WTC11 (cell line): ENCODE measurements around the gene RAPGEF2. TPM values are rescaled to one million over a fixed set of nuclear protein-coding genes. Genes with fewer than 3 reads are reported as not detected.

Experiments used
- ATAC-seq: fragments of 200-7000 bp; cut with Tn5 transposase; 2 replicates; pipeline ENCODE4 v1.10.0; 2021; ENCODE audit warnings: mild to moderate bottlenecking, moderate library complexity
- CTCF ChIA-PET: fragments of 300-600 bp; sonication (Branson Sonifier 250); formaldehyde crosslinking; loops from one replicate; lab custom pipeline; 2021; ENCODE audit warnings: antibody characterized with exemption; lab: Charles Lee
- POLR2A ChIA-PET: fragments of 350-600 bp; sonication (Branson Sonifier 250); formaldehyde crosslinking; loops from one replicate; lab custom pipeline; 2021; ENCODE audit warnings: antibody characterized with exemption; lab: Charles Lee
- DNase-seq: peaks from one replicate; pipeline ENCODE4 v3.0.0; 2021; ENCODE audit warnings: low spot score
- H3K27ac Mint-ChIP-seq: 2 replicates; pipeline ENCODE4 v1.8.0; 2021; ENCODE audit warnings: mixed read lengths
- H3K27me3 Mint-ChIP-seq: 2 replicates; pipeline ENCODE4 v1.8.0; 2021; ENCODE audit warnings: low read depth, mild to moderate bottlenecking, moderate library complexity, mixed read lengths
- H3K36me3 Mint-ChIP-seq: 2 replicates; pipeline ENCODE4 v1.8.0; 2021; ENCODE audit warnings: mixed read lengths
- H3K4me1 Mint-ChIP-seq: 2 replicates; pipeline ENCODE4 v1.8.0; 2022; ENCODE audit warnings: mixed read lengths
- H3K4me3 Mint-ChIP-seq: 2 replicates; pipeline ENCODE4 v1.8.0; 2021; ENCODE audit warnings: mild to moderate bottlenecking, moderate library complexity, mixed read lengths
- H3K9me3 Mint-ChIP-seq: 2 replicates; pipeline ENCODE4 v1.8.0; 2021; ENCODE audit warnings: mixed read lengths
- CREM ChIP-seq: sonication (generic); formaldehyde crosslinking; IDR thresholded peaks from 2 replicates; pipeline ENCODE4 v1.8.1; 2022; ENCODE audit warnings: mild to moderate bottlenecking, missing genetic modification reagents, moderate library complexity
- ESRRA ChIP-seq: sonication (generic); formaldehyde crosslinking; IDR thresholded peaks from 2 replicates; pipeline ENCODE4 v1.8.1; 2022; ENCODE audit warnings: mild to moderate bottlenecking, missing genetic modification reagents, borderline replicate concordance
- GRHL2 ChIP-seq: fragments of 250-450 bp; sonication (Bioruptor Pico); IDR thresholded peaks from 2 replicates; pipeline ENCODE4 v1.8.0; 2022; ENCODE audit warnings: mild to moderate bottlenecking, moderate library complexity; ENCODE audit not compliant: insufficient replicate concordance, severe bottlenecking
- IRF2 ChIP-seq: sonication (generic); formaldehyde crosslinking; IDR thresholded peaks from 2 replicates; pipeline ENCODE4 v1.8.0; 2022; ENCODE audit warnings: low read depth, missing genetic modification reagents, borderline replicate concordance
- MYBL2 ChIP-seq: sonication (generic); formaldehyde crosslinking; IDR thresholded peaks from 2 replicates; pipeline ENCODE4 v1.8.1; 2023; ENCODE audit warnings: mild to moderate bottlenecking, moderate library complexity, missing genetic modification reagents
- NFYB ChIP-seq: sonication (generic); formaldehyde crosslinking; conservative IDR thresholded peaks from 2 replicates; pipeline ENCODE4 v1.8.0; 2022; ENCODE audit warnings: low read depth, missing genetic modification reagents
- TEAD1 ChIP-seq: sonication (generic); formaldehyde crosslinking; IDR thresholded peaks from 2 replicates; pipeline ENCODE4 v1.8.0; 2022; ENCODE audit warnings: mild to moderate bottlenecking, missing genetic modification reagents
- ZNF396 ChIP-seq: fragments of 250-450 bp; sonication (Bioruptor Pico); IDR thresholded peaks from 2 replicates; pipeline ENCODE4 v1.8.0; 2021; ENCODE audit warnings: mild to moderate bottlenecking, moderate library complexity, borderline replicate concordance
- ZNF416 ChIP-seq: fragments of 250-450 bp; sonication (Bioruptor Pico); IDR thresholded peaks from 2 replicates; pipeline ENCODE4 v1.9.0; 2021; ENCODE audit warnings: mild to moderate bottlenecking, inconsistent platforms
- total RNA-seq: library from RNA; stranded (reverse); gene quantifications from 3 replicates; pipeline ENCODE4 v1.2.3, GENCODE V29; 2021
- TF ChIP-seq, protein P1 (sequence below): sonication (generic); formaldehyde crosslinking; IDR thresholded peaks from 2 replicates; pipeline ENCODE4 v1.8.0; 2022; ENCODE audit warnings: mild to moderate bottlenecking, missing genetic modification reagents
- TF ChIP-seq, protein P2 (sequence below): sonication (generic); formaldehyde crosslinking; IDR thresholded peaks from 2 replicates; pipeline ENCODE4 v1.8.0; 2022; ENCODE audit warnings: mild to moderate bottlenecking, missing genetic modification reagents
- TF ChIP-seq, protein P3 (sequence below): sonication (generic); formaldehyde crosslinking; conservative IDR thresholded peaks from 2 replicates; pipeline ENCODE4 v1.8.1; 2022; ENCODE audit warnings: mild to moderate bottlenecking, missing genetic modification reagents
- TF ChIP-seq, protein P4 (sequence below): sonication (generic); formaldehyde crosslinking; IDR thresholded peaks from 2 replicates; pipeline ENCODE4 v1.8.0; 2023; ENCODE audit warnings: missing genetic modification reagents, mild to moderate bottlenecking, borderline replicate concordance
- TF ChIP-seq, protein P5 (sequence below): sonication (generic); formaldehyde crosslinking; IDR thresholded peaks from 2 replicates; pipeline ENCODE4 v1.8.0; 2022; ENCODE audit warnings: mild to moderate bottlenecking, missing genetic modification reagents
- TF ChIP-seq, protein P6 (sequence below): sonication (generic); formaldehyde crosslinking; IDR thresholded peaks from 2 replicates; pipeline ENCODE4 v1.8.0; 2022; ENCODE audit warnings: mild to moderate bottlenecking, missing genetic modification reagents

Gene RAPGEF2
- total RNA-seq, 1 experiment from 2014 or later = 40.6 TPM

DNA sequence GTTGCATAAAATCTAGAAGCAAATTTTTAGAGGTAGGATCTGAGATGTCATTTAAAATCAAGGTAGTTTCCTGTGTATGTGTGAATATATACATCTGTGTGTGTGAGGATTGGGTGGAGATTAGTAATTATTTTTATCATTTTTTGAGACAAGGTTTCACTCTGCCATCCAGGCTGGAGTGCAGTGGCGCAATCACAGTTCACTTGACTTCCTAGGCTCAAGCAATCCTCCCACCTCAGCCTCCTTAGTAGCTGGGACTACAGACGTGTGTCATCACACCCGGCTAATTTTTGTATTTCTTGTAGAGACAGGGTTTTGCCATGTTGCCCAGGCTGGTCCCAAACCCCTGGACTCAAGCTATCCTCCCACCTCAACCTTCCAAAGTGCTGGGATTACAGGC lies 188.3 kb downstream of the RAPGEF2 start (continued):
- TF ChIP-seq GRHL2 (CRISPR knock-in tag) = no peak
- TF ChIP-seq ESRRA (CRISPR knock-in tag) = no peak
- TF ChIP-seq, protein P1, sequence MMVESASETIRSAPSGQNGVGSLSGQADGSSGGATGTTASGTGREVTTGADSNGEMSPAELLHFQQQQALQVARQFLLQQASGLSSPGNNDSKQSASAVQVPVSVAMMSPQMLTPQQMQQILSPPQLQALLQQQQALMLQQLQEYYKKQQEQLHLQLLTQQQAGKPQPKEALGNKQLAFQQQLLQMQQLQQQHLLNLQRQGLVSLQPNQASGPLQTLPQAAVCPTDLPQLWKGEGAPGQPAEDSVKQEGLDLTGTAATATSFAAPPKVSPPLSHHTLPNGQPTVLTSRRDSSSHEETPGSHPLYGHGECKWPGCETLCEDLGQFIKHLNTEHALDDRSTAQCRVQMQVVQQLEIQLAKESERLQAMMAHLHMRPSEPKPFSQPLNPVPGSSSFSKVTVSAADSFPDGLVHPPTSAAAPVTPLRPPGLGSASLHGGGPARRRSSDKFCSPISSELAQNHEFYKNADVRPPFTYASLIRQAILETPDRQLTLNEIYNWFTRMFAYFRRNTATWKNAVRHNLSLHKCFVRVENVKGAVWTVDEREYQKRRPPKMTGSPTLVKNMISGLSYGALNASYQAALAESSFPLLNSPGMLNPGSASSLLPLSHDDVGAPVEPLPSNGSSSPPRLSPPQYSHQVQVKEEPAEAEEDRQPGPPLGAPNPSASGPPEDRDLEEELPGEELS (CRISPR knock-in tag) = no peak
- TF ChIP-seq, protein P2, sequence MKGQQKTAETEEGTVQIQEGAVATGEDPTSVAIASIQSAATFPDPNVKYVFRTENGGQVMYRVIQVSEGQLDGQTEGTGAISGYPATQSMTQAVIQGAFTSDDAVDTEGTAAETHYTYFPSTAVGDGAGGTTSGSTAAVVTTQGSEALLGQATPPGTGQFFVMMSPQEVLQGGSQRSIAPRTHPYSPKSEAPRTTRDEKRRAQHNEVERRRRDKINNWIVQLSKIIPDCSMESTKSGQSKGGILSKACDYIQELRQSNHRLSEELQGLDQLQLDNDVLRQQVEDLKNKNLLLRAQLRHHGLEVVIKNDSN (CRISPR knock-in tag) = no peak

DNA sequence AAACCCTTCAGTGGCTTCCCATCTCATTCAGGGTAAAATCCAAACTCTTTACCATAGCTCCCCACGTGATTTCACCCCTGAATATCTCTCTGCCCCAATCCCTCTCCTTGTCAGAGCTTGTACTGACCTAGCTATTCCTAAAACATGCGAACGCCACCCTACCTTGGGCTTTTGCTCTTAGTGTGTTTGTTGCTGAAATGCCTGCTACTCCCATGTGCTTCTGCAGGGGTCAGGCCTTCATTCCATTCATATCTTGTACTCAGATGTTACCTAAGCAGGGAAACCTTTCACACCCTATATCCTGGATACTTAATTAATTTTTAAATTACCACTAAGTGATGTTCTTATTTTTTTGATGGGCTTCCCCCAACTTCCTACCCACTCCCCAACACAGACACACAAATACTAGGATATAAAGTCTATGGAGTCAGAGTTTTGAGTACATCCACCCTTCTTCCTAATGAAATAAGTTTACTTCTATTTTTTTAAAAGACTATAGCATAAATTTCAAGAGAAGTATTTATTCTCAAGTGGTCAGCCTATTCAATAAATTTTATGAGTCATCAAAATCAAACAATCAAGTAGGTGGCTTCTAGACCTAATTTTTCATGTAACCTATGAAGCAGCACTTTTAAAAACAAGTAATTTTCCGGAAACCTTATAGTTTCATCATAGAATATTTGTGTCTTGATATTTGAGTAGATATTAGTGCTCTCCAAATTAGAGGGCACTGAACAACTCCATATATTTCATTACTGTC lies 189.4 kb downstream of the RAPGEF2 start:
- CTCF ChIA-PET = interaction anchor here (0.6 kb wide), 3 partner anchors 24 to 110 kb away, joined by 3 to 4 read pairs (median 3); no protein-coding TSS in a partner anchor
- no peaks in the 10 kb centered on the region for H3K27me3 Mint-ChIP-seq
- DNase-seq = peak; percentile 18

More for the DNA sequence above, 189.4 kb downstream of the RAPGEF2 start:
- no peak overlapping the region for H3K4me3 Mint-ChIP-seq
- no peaks in the 10 kb centered on the region for H3K36me3 Mint-ChIP-seq
- peak; percentile 86 for ATAC-seq
- no peaks in the 10 kb centered on the region for H3K9me3 Mint-ChIP-seq
- peaks cover 21% of the 10 kb centered on the region for H3K4me1 Mint-ChIP-seq
- POLR2A ChIA-PET = interaction anchor here (0.7 kb wide), 1 partner anchor 9 kb away, joined by 3 read pairs; no protein-coding TSS in a partner anchor
- TF ChIP-seq CREM (CRISPR knock-in tag) = no peak
- TF ChIP-seq NFYB (CRISPR knock-in tag) = no peak
- TF ChIP-seq, protein P3, sequence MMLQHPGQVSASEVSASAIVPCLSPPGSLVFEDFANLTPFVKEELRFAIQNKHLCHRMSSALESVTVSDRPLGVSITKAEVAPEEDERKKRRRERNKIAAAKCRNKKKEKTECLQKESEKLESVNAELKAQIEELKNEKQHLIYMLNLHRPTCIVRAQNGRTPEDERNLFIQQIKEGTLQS (CRISPR knock-in tag) = no peak
- no peak for TF ChIP-seq MYBL2 (CRISPR knock-in tag)
- TF ChIP-seq, protein P4, sequence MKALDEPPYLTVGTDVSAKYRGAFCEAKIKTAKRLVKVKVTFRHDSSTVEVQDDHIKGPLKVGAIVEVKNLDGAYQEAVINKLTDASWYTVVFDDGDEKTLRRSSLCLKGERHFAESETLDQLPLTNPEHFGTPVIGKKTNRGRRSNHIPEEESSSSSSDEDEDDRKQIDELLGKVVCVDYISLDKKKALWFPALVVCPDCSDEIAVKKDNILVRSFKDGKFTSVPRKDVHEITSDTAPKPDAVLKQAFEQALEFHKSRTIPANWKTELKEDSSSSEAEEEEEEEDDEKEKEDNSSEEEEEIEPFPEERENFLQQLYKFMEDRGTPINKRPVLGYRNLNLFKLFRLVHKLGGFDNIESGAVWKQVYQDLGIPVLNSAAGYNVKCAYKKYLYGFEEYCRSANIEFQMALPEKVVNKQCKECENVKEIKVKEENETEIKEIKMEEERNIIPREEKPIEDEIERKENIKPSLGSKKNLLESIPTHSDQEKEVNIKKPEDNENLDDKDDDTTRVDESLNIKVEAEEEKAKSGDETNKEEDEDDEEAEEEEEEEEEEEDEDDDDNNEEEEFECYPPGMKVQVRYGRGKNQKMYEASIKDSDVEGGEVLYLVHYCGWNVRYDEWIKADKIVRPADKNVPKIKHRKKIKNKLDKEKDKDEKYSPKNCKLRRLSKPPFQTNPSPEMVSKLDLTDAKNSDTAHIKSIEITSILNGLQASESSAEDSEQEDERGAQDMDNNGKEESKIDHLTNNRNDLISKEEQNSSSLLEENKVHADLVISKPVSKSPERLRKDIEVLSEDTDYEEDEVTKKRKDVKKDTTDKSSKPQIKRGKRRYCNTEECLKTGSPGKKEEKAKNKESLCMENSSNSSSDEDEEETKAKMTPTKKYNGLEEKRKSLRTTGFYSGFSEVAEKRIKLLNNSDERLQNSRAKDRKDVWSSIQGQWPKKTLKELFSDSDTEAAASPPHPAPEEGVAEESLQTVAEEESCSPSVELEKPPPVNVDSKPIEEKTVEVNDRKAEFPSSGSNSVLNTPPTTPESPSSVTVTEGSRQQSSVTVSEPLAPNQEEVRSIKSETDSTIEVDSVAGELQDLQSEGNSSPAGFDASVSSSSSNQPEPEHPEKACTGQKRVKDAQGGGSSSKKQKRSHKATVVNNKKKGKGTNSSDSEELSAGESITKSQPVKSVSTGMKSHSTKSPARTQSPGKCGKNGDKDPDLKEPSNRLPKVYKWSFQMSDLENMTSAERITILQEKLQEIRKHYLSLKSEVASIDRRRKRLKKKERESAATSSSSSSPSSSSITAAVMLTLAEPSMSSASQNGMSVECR = no peak
- TF ChIP-seq ZNF396 (CRISPR knock-in tag) = no peak
- TF ChIP-seq, protein P5, sequence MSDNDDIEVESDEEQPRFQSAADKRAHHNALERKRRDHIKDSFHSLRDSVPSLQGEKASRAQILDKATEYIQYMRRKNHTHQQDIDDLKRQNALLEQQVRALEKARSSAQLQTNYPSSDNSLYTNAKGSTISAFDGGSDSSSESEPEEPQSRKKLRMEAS (CRISPR knock-in tag) = no peak
- TF ChIP-seq TEAD1 (CRISPR knock-in tag) = no peak
- TF ChIP-seq ZNF416 = no peak
- TF ChIP-seq, protein P6, sequence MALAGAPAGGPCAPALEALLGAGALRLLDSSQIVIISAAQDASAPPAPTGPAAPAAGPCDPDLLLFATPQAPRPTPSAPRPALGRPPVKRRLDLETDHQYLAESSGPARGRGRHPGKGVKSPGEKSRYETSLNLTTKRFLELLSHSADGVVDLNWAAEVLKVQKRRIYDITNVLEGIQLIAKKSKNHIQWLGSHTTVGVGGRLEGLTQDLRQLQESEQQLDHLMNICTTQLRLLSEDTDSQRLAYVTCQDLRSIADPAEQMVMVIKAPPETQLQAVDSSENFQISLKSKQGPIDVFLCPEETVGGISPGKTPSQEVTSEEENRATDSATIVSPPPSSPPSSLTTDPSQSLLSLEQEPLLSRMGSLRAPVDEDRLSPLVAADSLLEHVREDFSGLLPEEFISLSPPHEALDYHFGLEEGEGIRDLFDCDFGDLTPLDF (CRISPR knock-in tag) = no peak
- TF ChIP-seq IRF2 (CRISPR knock-in tag) = no peak
- H3K27ac Mint-ChIP-seq = peak overlapping the region; percentile 6; the same call in 1 of the 2 replicates
